H1 (cell line): ENCODE data around the gene PCID2.

Source experiments
- CHD2 ChIP-seq: IDR thresholded peaks from 2 replicates; pipeline ENCODE4 v1.6.1; 2012; ENCODE audit warnings: low read length, improper control_type of control experiment
- CTCF ChIP-seq, 3 experiments: IDR thresholded peaks; 1 replicate in 2 of 3; 2 replicates in 1 of 3; pipeline versions ENCODE4 v1.5.1 to v1.6.1; 2011; ENCODE audit warnings: low read length in 3 of 3, mild to moderate bottlenecking in 3 of 3, inconsistent platforms in 2 of 3, low read depth in 1 of 3, moderate library complexity in 1 of 3; ENCODE audit not compliant: insufficient read depth in 1 of 3; ENCODE audit errors: control extremely low read depth in 1 of 3
- EZH2 ChIP-seq: fragments of 200-600 bp; sonication (generic); IDR thresholded peaks from 2 replicates; pipeline ENCODE4 v1.7.1; 2012; ENCODE audit warnings: low read depth, mild to moderate bottlenecking, moderate library complexity, low read length, inconsistent platforms; ENCODE audit not compliant: severe bottlenecking
- FOSL1 ChIP-seq: IDR thresholded peaks from 2 replicates; pipeline ENCODE4 v1.6.1; 2011; ENCODE audit warnings: mild to moderate bottlenecking, low read depth, low read length, moderate library complexity; ENCODE audit not compliant: insufficient read depth
- HDAC2 ChIP-seq, 2 experiments: fragments of 300-600 bp in 1 of 2; sonication (generic) in 1 of 2; IDR thresholded peaks; 2 replicates each; pipeline ENCODE4 v1.6.1; 2011 to 2012; ENCODE audit warnings: low read depth in 2 of 2, low read length in 2 of 2, mild to moderate bottlenecking in 2 of 2, moderate library complexity in 2 of 2, borderline replicate concordance in 1 of 2, inconsistent platforms in 1 of 2
- POLR2A ChIP-seq, 2 experiments: IDR thresholded peaks; 1 replicate in 1 of 2; 2 replicates in 1 of 2; pipeline ENCODE4 v1.6.1; 2011; ENCODE audit warnings: low read depth in 2 of 2, low read length in 2 of 2, mild to moderate bottlenecking in 2 of 2; ENCODE audit errors: control extremely low read depth in 1 of 2
- POLR2AphosphoS5 ChIP-seq: IDR thresholded peaks from 2 replicates; pipeline ENCODE4 v1.6.1; 2011; ENCODE audit warnings: low read depth, low read length
- RFX5 ChIP-seq: IDR thresholded peaks from 2 replicates; pipeline ENCODE4 v1.6.1; 2011; ENCODE audit warnings: low read depth, low read length, improper control_type of control experiment, borderline replicate concordance
- RXRA ChIP-seq: IDR thresholded peaks from 2 replicates; pipeline ENCODE4 v1.6.1; 2011; ENCODE audit warnings: low read depth, mild to moderate bottlenecking, low read length, moderate library complexity; ENCODE audit not compliant: insufficient read depth
- SP1 ChIP-seq: IDR thresholded peaks from 2 replicates; pipeline ENCODE4 v1.6.1; 2011; ENCODE audit warnings: low read depth, low read length
- TAF1 ChIP-seq: IDR thresholded peaks from 2 replicates; pipeline ENCODE4 v1.6.1; 2011; ENCODE audit warnings: mild to moderate bottlenecking, low read depth, low read length
- TBP ChIP-seq: IDR thresholded peaks from 2 replicates; pipeline ENCODE4 v1.6.1; 2011; ENCODE audit warnings: low read depth, low read length, improper control_type of control experiment
- ZNF274 ChIP-seq: IDR thresholded peaks from 2 replicates; pipeline ENCODE4 v1.7.0; 2012; ENCODE audit warnings: low read length, borderline replicate concordance; ENCODE audit errors: extremely low read depth

GRCh38 chr13:113155982-113156655 lies 52.4 kb downstream of the PCID2 start:
- TF ChIP-seq CHD2 (no peak), CTCF (IDR thresholded peaks at IDR 0.05; ENCODE audit: control extremely low read depth in 1 of 3, insufficient read depth in 1 of 3, low read depth in 1 of 3, low read length in 3 of 3) (no peak), POLR2AphosphoS5 (no peak), POLR2A (IDR thresholded peaks at IDR 0.05; ENCODE audit: control extremely low read depth in 1 of 2, low read depth in 2 of 2, low read length in 2 of 2) (no peak), EZH2 (no peak), SP1 (no peak), TBP (no peak), RXRA (no peak), ZNF274 (no peak), HDAC2 (IDR thresholded peaks at IDR 0.05; ENCODE audit: borderline replicate concordance in 1 of 2, low read depth in 2 of 2, low read length in 2 of 2) (no peak), FOSL1 (no peak), TAF1 (no peak), RFX5 (no peak)
